ENCODE measurements around the gene GALNT16. TPM values are rescaled to one million over a fixed set of nuclear protein-coding genes. Genes with fewer than 3 reads are reported as not detected.
A peak's percentile ranks its signal among the peaks of the same experiment; 100 is the strongest.

The GALNT16 gene
- total and polyA plus RNA-seq, 4 experiments from 2014 or later: 0.06 TPM; not detected in 3

- ChIA-PET CTCF (ENCODE audit: partially characterized antibody) (interaction anchor here (1.1 to 2.9 kb wide), 2 partner anchors 10 to 103 kb away, joined by 3 to 24 read pairs; no protein-coding TSS in a partner anchor), POLR2A (ENCODE audit: partially characterized antibody) (no interaction called here)
- H3K9me3 ChIP-seq (ENCODE audit: control insufficient read depth in 1 of 2, low read length in 2 of 2): no peaks in the 10 kb centered on the region
- H3K27me3 Mint-ChIP-seq: no peaks in the 10 kb centered on the region
- H3K4me1 ChIP-seq (ENCODE audit: insufficient read depth, low read length): no peaks in the 10 kb centered on the region
- H3K4me1 Mint-ChIP-seq: no peaks in the 10 kb centered on the region
- H3K27me3 ChIP-seq (ENCODE audit: insufficient read depth, low read length): no peaks in the 10 kb centered on the region
- no peaks in the 10 kb centered on the region for H3K9me3 Mint-ChIP-seq
- peaks cover 40 to 62% of the 10 kb centered on the region in 2 donors for H3K36me3 Mint-ChIP-seq
- H3K4me3 ChIP-seq (ENCODE audit: low read length in 2 of 2): no peak overlapping the region
- no peak overlapping the region for H3K27ac Mint-ChIP-seq
- H3K27ac ChIP-seq (ENCODE audit: low read depth, low read length): no peak overlapping the region
- no peak overlapping the region for H3K4me3 Mint-ChIP-seq
- no peak for DNase-seq
- intact Hi-C loops (cut with micrococcal nuclease): no loop called here
- H3K36me3 ChIP-seq (ENCODE audit: insufficient read depth, low read length): peaks cover 23% of the 10 kb centered on the region
Observed at GRCh38 chr14:69232388-69232787, 27.6 kb upstream of the GALNT16 start.

- Histone ChIP-seq H3K36me3 (ENCODE audit: insufficient read depth, low read length) (peaks cover 33% of the 10 kb centered on the region), H3K27me3 (ENCODE audit: insufficient read depth, low read length) (no peaks in the 10 kb centered on the region), H3K4me3 (ENCODE audit: low read length in 2 of 2) (no peak overlapping the region), H3K9me3 (ENCODE audit: control insufficient read depth in 1 of 2, low read length in 2 of 2) (no peaks in the 10 kb centered on the region), H3K27ac (ENCODE audit: low read depth, low read length) (no peak overlapping the region), H3K4me1 (ENCODE audit: insufficient read depth, low read length) (no peaks in the 10 kb centered on the region)
- no peaks in the 10 kb centered on the region for H3K27me3 Mint-ChIP-seq
- H3K4me1 Mint-ChIP-seq: no peaks in the 10 kb centered on the region
- POLR2A ChIA-PET (ENCODE audit: partially characterized antibody): no interaction called here
- no peaks in the 10 kb centered on the region for H3K9me3 Mint-ChIP-seq
- intact Hi-C loops (cut with micrococcal nuclease): no loop called here
- DNase-seq: no peak
- H3K4me3 Mint-ChIP-seq: no peak overlapping the region
- peaks cover 47 to 74% of the 10 kb centered on the region in 2 donors for H3K36me3 Mint-ChIP-seq
- H3K27ac Mint-ChIP-seq: no peak overlapping the region
- CTCF ChIA-PET (ENCODE audit: partially characterized antibody): interaction anchor here (2.9 kb wide), 1 partner anchor 8 kb away, joined by 24 read pairs; no protein-coding TSS in a partner anchor
Observed at GRCh38 chr14:69234106-69234505, 25.9 kb upstream of the GALNT16 start.

- ChIA-PET POLR2A (ENCODE audit: partially characterized antibody) (no interaction called here), CTCF (ENCODE audit: partially characterized antibody) (interaction anchor here (1.4 kb wide), 1 partner anchor 30 kb away, joined by 3 read pairs; no protein-coding TSS in a partner anchor)
- no peak overlapping the region for H3K4me3 Mint-ChIP-seq
- H3K36me3 ChIP-seq (ENCODE audit: insufficient read depth, low read length): peaks cover 33% of the 10 kb centered on the region
- peak overlapping the region in 5 of 7 donors; percentile 30 to 68 (median 48) for H3K27ac Mint-ChIP-seq
- H3K36me3 Mint-ChIP-seq: peaks cover 52 to 72% of the 10 kb centered on the region in 2 donors
- H3K4me1 Mint-ChIP-seq: no peaks in the 10 kb centered on the region
- H3K4me1 ChIP-seq (ENCODE audit: insufficient read depth, low read length): no peaks in the 10 kb centered on the region
- no peaks in the 10 kb centered on the region for H3K9me3 Mint-ChIP-seq
- H3K4me3 ChIP-seq (ENCODE audit: low read length in 2 of 2): no peak overlapping the region
- DNase-seq: no peak
- intact Hi-C loops (cut with micrococcal nuclease): no loop called here
- no peaks in the 10 kb centered on the region for H3K27me3 ChIP-seq (ENCODE audit: insufficient read depth, low read length)
- no peaks in the 10 kb centered on the region for H3K9me3 ChIP-seq (ENCODE audit: control insufficient read depth in 1 of 2, low read length in 2 of 2)
- H3K27me3 Mint-ChIP-seq: no peaks in the 10 kb centered on the region
- no peak overlapping the region for H3K27ac ChIP-seq (ENCODE audit: low read depth, low read length)
Observed at GRCh38 chr14:69235708-69236107, 24.2 kb upstream of the GALNT16 start.

- POLR2A ChIA-PET (ENCODE audit: partially characterized antibody): no interaction called here
- CTCF ChIA-PET (ENCODE audit: partially characterized antibody): interaction anchor here (1.4 kb wide), 1 partner anchor 31 kb away, joined by 3 read pairs; no protein-coding TSS in a partner anchor
Observed at GRCh38 chr14:69237142-69237541, 22.8 kb upstream of the GALNT16 start.

GRCh38 chr14:69237584-69237983 is 22.4 kb upstream of the GALNT16 start:
- H3K36me3 Mint-ChIP-seq: peaks cover 51 to 70% of the 10 kb centered on the region in 2 donors
- ChIA-PET POLR2A (ENCODE audit: partially characterized antibody) (no interaction called here), CTCF (ENCODE audit: partially characterized antibody) (interaction anchor here (1.5 kb wide), 1 partner anchor 108 kb away, joined by 4 read pairs; no protein-coding TSS in a partner anchor)
- H3K4me3 Mint-ChIP-seq: no peak overlapping the region
- H3K4me3 ChIP-seq (ENCODE audit: low read length in 2 of 2): no peak overlapping the region
- H3K27ac ChIP-seq (ENCODE audit: low read depth, low read length): no peak overlapping the region
- H3K4me1 Mint-ChIP-seq: peaks cover 0 to 3% (median 2%) of the 10 kb centered on the region in 4 donors
- no peak for DNase-seq
- no peaks in the 10 kb centered on the region for H3K27me3 Mint-ChIP-seq
- H3K4me1 ChIP-seq (ENCODE audit: insufficient read depth, low read length): no peaks in the 10 kb centered on the region
- no peaks in the 10 kb centered on the region for H3K9me3 Mint-ChIP-seq
- H3K9me3 ChIP-seq (ENCODE audit: control insufficient read depth in 1 of 2, low read length in 2 of 2): no peaks in the 10 kb centered on the region
- no peaks in the 10 kb centered on the region for H3K27me3 ChIP-seq (ENCODE audit: insufficient read depth, low read length)
- H3K27ac Mint-ChIP-seq: no peak overlapping the region
- intact Hi-C loops (cut with micrococcal nuclease): no loop called here
- H3K36me3 ChIP-seq (ENCODE audit: insufficient read depth, low read length): peaks cover 29% of the 10 kb centered on the region

More at GRCh38 chr14:69237142-69237541, 22.8 kb upstream of the GALNT16 start:
- no peak for DNase-seq
- no peaks in the 10 kb centered on the region for H3K4me1 Mint-ChIP-seq
- intact Hi-C loops (cut with micrococcal nuclease): no loop called here
- Histone ChIP-seq H3K27me3 (ENCODE audit: insufficient read depth, low read length) (no peaks in the 10 kb centered on the region), H3K4me1 (ENCODE audit: insufficient read depth, low read length) (no peaks in the 10 kb centered on the region), H3K9me3 (ENCODE audit: control insufficient read depth in 1 of 2, low read length in 2 of 2) (no peaks in the 10 kb centered on the region), H3K36me3 (ENCODE audit: insufficient read depth, low read length) (peaks cover 29% of the 10 kb centered on the region), H3K4me3 (ENCODE audit: low read length in 2 of 2) (no peak overlapping the region), H3K27ac (ENCODE audit: low read depth, low read length) (no peak overlapping the region)
- peaks cover 56 to 71% of the 10 kb centered on the region in 2 donors for H3K36me3 Mint-ChIP-seq
- peak overlapping the region in 1 of 7 donors; percentile 52 for H3K27ac Mint-ChIP-seq
- no peaks in the 10 kb centered on the region for H3K9me3 Mint-ChIP-seq
- H3K4me3 Mint-ChIP-seq: no peak overlapping the region
- H3K27me3 Mint-ChIP-seq: no peaks in the 10 kb centered on the region

GRCh38 chr14:69238883-69239282 is 21.1 kb upstream of the GALNT16 start:
- no peak overlapping the region for H3K27ac Mint-ChIP-seq
- CTCF ChIA-PET (ENCODE audit: partially characterized antibody): interaction anchor here (1.4 to 5.2 kb wide), 4 partner anchors 109 to 336 kb away, joined by 3 to 75 read pairs (median 8); no protein-coding TSS in a partner anchor
- intact Hi-C loops (cut with micrococcal nuclease): no loop called here

GRCh38 chr14:69240527-69241173 is 19.3 kb upstream of the GALNT16 start:
- ChIA-PET CTCF (ENCODE audit: partially characterized antibody) (interaction anchor here (0.8 to 5.2 kb wide), 8 partner anchors 12 to 331 kb away, joined by 3 to 75 read pairs (median 10); no protein-coding TSS in a partner anchor), POLR2A (ENCODE audit: partially characterized antibody) (interaction anchor here (0.6 kb wide), 1 partner anchor 225 kb away, joined by 3 read pairs; no protein-coding TSS in a partner anchor)
- Mint-ChIP-seq H3K4me3 (no peak overlapping the region), H3K4me1 (peaks cover 1 to 6% (median 5%) of the 10 kb centered on the region in 4 donors), H3K27me3 (no peaks in the 10 kb centered on the region), H3K9me3 (no peaks in the 10 kb centered on the region), H3K36me3 (peaks cover 41 to 52% of the 10 kb centered on the region in 2 donors), H3K27ac (peak overlapping the region in 1 of 7 donors; percentile 18)
- Histone ChIP-seq H3K9me3 (ENCODE audit: control insufficient read depth in 1 of 2, low read length in 2 of 2) (no peaks in the 10 kb centered on the region), H3K36me3 (ENCODE audit: insufficient read depth, low read length) (peaks cover 24% of the 10 kb centered on the region), H3K27me3 (ENCODE audit: insufficient read depth, low read length) (no peaks in the 10 kb centered on the region), H3K4me3 (ENCODE audit: low read length in 2 of 2) (no peak overlapping the region), H3K4me1 (ENCODE audit: insufficient read depth, low read length) (no peaks in the 10 kb centered on the region), H3K27ac (ENCODE audit: low read depth, low read length) (no peak overlapping the region)
- no peak for DNase-seq
- intact Hi-C loops (cut with micrococcal nuclease): loop anchor here (5.0 kb wide), 1 partner anchor 88 kb away; the partner anchor contains the start of gene DCAF5

More at GRCh38 chr14:69238883-69239282, 21.1 kb upstream of the GALNT16 start:
- Mint-ChIP-seq H3K4me1 (peaks cover 1 to 6% (median 5%) of the 10 kb centered on the region in 4 donors), H3K36me3 (peaks cover 46 to 69% of the 10 kb centered on the region in 2 donors), H3K27me3 (no peaks in the 10 kb centered on the region), H3K4me3 (no peak overlapping the region), H3K9me3 (no peaks in the 10 kb centered on the region)
- Histone ChIP-seq H3K9me3 (ENCODE audit: control insufficient read depth in 1 of 2, low read length in 2 of 2) (no peaks in the 10 kb centered on the region), H3K4me1 (ENCODE audit: insufficient read depth, low read length) (no peaks in the 10 kb centered on the region), H3K36me3 (ENCODE audit: insufficient read depth, low read length) (peaks cover 29% of the 10 kb centered on the region), H3K27me3 (ENCODE audit: insufficient read depth, low read length) (no peaks in the 10 kb centered on the region), H3K27ac (ENCODE audit: low read depth, low read length) (no peak overlapping the region), H3K4me3 (ENCODE audit: low read length in 2 of 2) (no peak overlapping the region)
- no peak for DNase-seq
- POLR2A ChIA-PET (ENCODE audit: partially characterized antibody): no interaction called here

All from CD4-positive, alpha-beta memory T cell (primary cell).